ENCODE measurements around the gene IGSF22. TPM values are rescaled to one million over a fixed set of nuclear protein-coding genes. Genes with fewer than 3 reads are reported as not detected.

The IGSF22 gene
- 1 to 10 TPM in 1 of 4 donors, under 1 TPM in 3; 0.27 to 1.3 (median 0.69) TPM for polyA plus RNA-seq
- long read RNA-seq, donor 1, result 0 reads
- long read RNA-seq, donor 2, result 0 reads
- long read RNA-seq, donor 3, result 0 reads
- long read RNA-seq, donor 4, result 0 reads
- long read RNA-seq, donor 5, result 0 reads
- long read RNA-seq, donor 6, result 0 reads
- long read RNA-seq, donor 7, result 0 reads
- long read RNA-seq, donor 8, result 0 reads
- long read RNA-seq, donor 9, result 0 reads
- long read RNA-seq, donor 10, result 0 reads

GRCh38 chr11:18726040-18726439 lies at the start of gene IGSF22:
IGSF22 (minus strand) TSS chr11:18726188; CDS start chr11:18724236, 1,952 bp downstream.
- no peaks in the 10 kb centered on the region for H3K9me3 ChIP-seq (ENCODE audit: control insufficient read depth in 2 of 2, insufficient read depth in 1 of 2, low read depth in 1 of 2, low read length in 1 of 2)
- H3K27me3 ChIP-seq (ENCODE audit: control insufficient read depth in 3 of 3, insufficient read depth in 3 of 3, low read length in 3 of 3), result peaks cover 0 to 5% (median 0%) of the 10 kb centered on the region in 3 donors
- H3K4me1 ChIP-seq (ENCODE audit: control insufficient read depth in 3 of 3, insufficient read depth in 2 of 3, low read depth in 1 of 3, low read length in 2 of 3), result peaks cover 0 to 7% (median 0%) of the 10 kb centered on the region in 3 donors
- no peak within 1 kb of the TSS for H3K27ac ChIP-seq (ENCODE audit: low read depth in 1 of 3, low read length in 2 of 3)
- FAIRE-seq (no peak), DNase-seq (no peak)
- no peak within 1 kb of the TSS for H3K4me3 ChIP-seq (ENCODE audit: low read depth in 1 of 3, low read length in 3 of 3)
- H3K36me3 ChIP-seq (ENCODE audit: control insufficient read depth in 3 of 3, insufficient read depth in 2 of 3, low read depth in 1 of 3, low read length in 3 of 3), result peaks cover 0 to 2% (median 0%) of the 10 kb centered on the region in 3 donors
- WGBS, 3 donors, result 74 to 86% (median 84%) methylated on average over 7 of the region's 7 CpGs

GRCh38 chr11:18774801-18775200 lies 48.8 kb upstream of the IGSF22 start:
- no peak overlapping the region for H3K4me3 ChIP-seq (ENCODE audit: low read depth in 1 of 3, low read length in 3 of 3)
- FAIRE-seq (no peak), DNase-seq (no peak)
- H3K9me3 ChIP-seq (ENCODE audit: control insufficient read depth in 2 of 2, insufficient read depth in 1 of 2, low read depth in 1 of 2, low read length in 1 of 2), result no peaks in the 10 kb centered on the region
- H3K36me3 ChIP-seq (ENCODE audit: control insufficient read depth in 3 of 3, insufficient read depth in 2 of 3, low read depth in 1 of 3, low read length in 3 of 3), result no peaks in the 10 kb centered on the region
- no peak overlapping the region for H3K27ac ChIP-seq (ENCODE audit: low read depth in 1 of 3, low read length in 2 of 3)
- no peaks in the 10 kb centered on the region for H3K27me3 ChIP-seq (ENCODE audit: control insufficient read depth in 3 of 3, insufficient read depth in 3 of 3, low read length in 3 of 3)
- no peaks in the 10 kb centered on the region for H3K4me1 ChIP-seq (ENCODE audit: control insufficient read depth in 3 of 3, insufficient read depth in 2 of 3, low read depth in 1 of 3, low read length in 2 of 3)
- WGBS, 3 donors, result 80 to 85% (median 82%) methylated on average over 7 of the region's 7 CpGs

GRCh38 chr11:18773681-18774080 lies 47.7 kb upstream of the IGSF22 start:
- Histone ChIP-seq H3K27me3 (ENCODE audit: control insufficient read depth in 3 of 3, insufficient read depth in 3 of 3, low read length in 3 of 3) (no peaks in the 10 kb centered on the region), H3K4me1 (ENCODE audit: control insufficient read depth in 3 of 3, insufficient read depth in 2 of 3, low read depth in 1 of 3, low read length in 2 of 3) (no peaks in the 10 kb centered on the region), H3K9me3 (ENCODE audit: control insufficient read depth in 2 of 2, insufficient read depth in 1 of 2, low read depth in 1 of 2, low read length in 1 of 2) (no peaks in the 10 kb centered on the region), H3K27ac (ENCODE audit: low read depth in 1 of 3, low read length in 2 of 3) (no peak overlapping the region), H3K4me3 (ENCODE audit: low read depth in 1 of 3, low read length in 3 of 3) (no peak overlapping the region), H3K36me3 (ENCODE audit: control insufficient read depth in 3 of 3, insufficient read depth in 2 of 3, low read depth in 1 of 3, low read length in 3 of 3) (no peaks in the 10 kb centered on the region)
- FAIRE-seq (no peak), DNase-seq (no peak)
- 68 to 78% (median 75%) methylated on average over 3 of the region's 3 CpGs for WGBS, 3 donors

GRCh38 chr11:18773104-18773503 lies 47.1 kb upstream of the IGSF22 start:
- DNase-seq, result no peak
- FAIRE-seq, result no peak

GRCh38 chr11:18772211-18772610 lies 46.2 kb upstream of the IGSF22 start:
- WGBS, 3 donors, result 67 to 87% (median 72%) methylated on average over 5 of the region's 5 CpGs
- Histone ChIP-seq H3K36me3 (ENCODE audit: control insufficient read depth in 3 of 3, insufficient read depth in 2 of 3, low read depth in 1 of 3, low read length in 3 of 3) (no peaks in the 10 kb centered on the region), H3K27me3 (ENCODE audit: control insufficient read depth in 3 of 3, insufficient read depth in 3 of 3, low read length in 3 of 3) (no peaks in the 10 kb centered on the region), H3K9me3 (ENCODE audit: control insufficient read depth in 2 of 2, insufficient read depth in 1 of 2, low read depth in 1 of 2, low read length in 1 of 2) (no peaks in the 10 kb centered on the region), H3K4me3 (ENCODE audit: low read depth in 1 of 3, low read length in 3 of 3) (no peak overlapping the region), H3K27ac (ENCODE audit: low read depth in 1 of 3, low read length in 2 of 3) (no peak overlapping the region), H3K4me1 (ENCODE audit: control insufficient read depth in 3 of 3, insufficient read depth in 2 of 3, low read depth in 1 of 3, low read length in 2 of 3) (no peaks in the 10 kb centered on the region)
- no peak for DNase-seq
- FAIRE-seq, result no peak

More at GRCh38 chr11:18773104-18773503, 47.1 kb upstream of the IGSF22 start:
- H3K4me1 ChIP-seq (ENCODE audit: control insufficient read depth in 3 of 3, insufficient read depth in 2 of 3, low read depth in 1 of 3, low read length in 2 of 3), result no peaks in the 10 kb centered on the region
- H3K27ac ChIP-seq (ENCODE audit: low read depth in 1 of 3, low read length in 2 of 3), result no peak overlapping the region
- H3K36me3 ChIP-seq (ENCODE audit: control insufficient read depth in 3 of 3, insufficient read depth in 2 of 3, low read depth in 1 of 3, low read length in 3 of 3), result no peaks in the 10 kb centered on the region
- H3K4me3 ChIP-seq (ENCODE audit: low read depth in 1 of 3, low read length in 3 of 3), result no peak overlapping the region
- H3K27me3 ChIP-seq (ENCODE audit: control insufficient read depth in 3 of 3, insufficient read depth in 3 of 3, low read length in 3 of 3), result no peaks in the 10 kb centered on the region
- WGBS, 3 donors, result 73 to 82% (median 79%) methylated on average over 8 of the region's 8 CpGs
- no peaks in the 10 kb centered on the region for H3K9me3 ChIP-seq (ENCODE audit: control insufficient read depth in 2 of 2, insufficient read depth in 1 of 2, low read depth in 1 of 2, low read length in 1 of 2)

- 84 to 88% (median 85%) methylated on average over 13 of the region's 13 CpGs for WGBS, 3 donors
- Histone ChIP-seq H3K27me3 (ENCODE audit: control insufficient read depth in 3 of 3, insufficient read depth in 3 of 3, low read length in 3 of 3) (no peaks in the 10 kb centered on the region), H3K4me1 (ENCODE audit: control insufficient read depth in 3 of 3, insufficient read depth in 2 of 3, low read depth in 1 of 3, low read length in 2 of 3) (no peaks in the 10 kb centered on the region), H3K9me3 (ENCODE audit: control insufficient read depth in 2 of 2, insufficient read depth in 1 of 2, low read depth in 1 of 2, low read length in 1 of 2) (no peaks in the 10 kb centered on the region), H3K4me3 (ENCODE audit: low read depth in 1 of 3, low read length in 3 of 3) (no peak overlapping the region), H3K36me3 (ENCODE audit: control insufficient read depth in 3 of 3, insufficient read depth in 2 of 3, low read depth in 1 of 3, low read length in 3 of 3) (no peaks in the 10 kb centered on the region), H3K27ac (ENCODE audit: low read depth in 1 of 3, low read length in 2 of 3) (no peak overlapping the region)
- DNase-seq, result no peak
- no peak for FAIRE-seq
Measured at GRCh38 chr11:18771266-18772035, 45.5 kb upstream of the IGSF22 start.

GRCh38 chr11:18770479-18771125 lies 44.6 kb upstream of the IGSF22 start:
- DNase-seq (no peak), FAIRE-seq (no peak)
- H3K27ac ChIP-seq (ENCODE audit: low read depth in 1 of 3, low read length in 2 of 3), result no peak overlapping the region
- WGBS, 3 donors, result 67 to 75% (median 72%) methylated on average over 11 of the region's 11 CpGs
- H3K4me1 ChIP-seq (ENCODE audit: control insufficient read depth in 3 of 3, insufficient read depth in 2 of 3, low read depth in 1 of 3, low read length in 2 of 3), result no peaks in the 10 kb centered on the region
- H3K9me3 ChIP-seq (ENCODE audit: control insufficient read depth in 2 of 2, insufficient read depth in 1 of 2, low read depth in 1 of 2, low read length in 1 of 2), result no peaks in the 10 kb centered on the region
- no peaks in the 10 kb centered on the region for H3K27me3 ChIP-seq (ENCODE audit: control insufficient read depth in 3 of 3, insufficient read depth in 3 of 3, low read length in 3 of 3)
- H3K36me3 ChIP-seq (ENCODE audit: control insufficient read depth in 3 of 3, insufficient read depth in 2 of 3, low read depth in 1 of 3, low read length in 3 of 3), result no peaks in the 10 kb centered on the region
- no peak overlapping the region for H3K4me3 ChIP-seq (ENCODE audit: low read depth in 1 of 3, low read length in 3 of 3)

- peak; percentile 47 to 67 for DNase-seq
- FAIRE-seq, result no peak
- WGBS, 3 donors, result 14 to 32% (median 25%) methylated on average over 8 of the region's 8 CpGs
Measured at GRCh38 chr11:18769802-18770456, 43.9 kb upstream of the IGSF22 start.

More at GRCh38 chr11:18769802-18770456, 43.9 kb upstream of the IGSF22 start:
- Histone ChIP-seq H3K36me3 (ENCODE audit: control insufficient read depth in 3 of 3, insufficient read depth in 2 of 3, low read depth in 1 of 3, low read length in 3 of 3) (no peaks in the 10 kb centered on the region), H3K4me1 (ENCODE audit: control insufficient read depth in 3 of 3, insufficient read depth in 2 of 3, low read depth in 1 of 3, low read length in 2 of 3) (no peaks in the 10 kb centered on the region), H3K9me3 (ENCODE audit: control insufficient read depth in 2 of 2, insufficient read depth in 1 of 2, low read depth in 1 of 2, low read length in 1 of 2) (no peaks in the 10 kb centered on the region), H3K27me3 (ENCODE audit: control insufficient read depth in 3 of 3, insufficient read depth in 3 of 3, low read length in 3 of 3) (no peaks in the 10 kb centered on the region), H3K27ac (ENCODE audit: low read depth in 1 of 3, low read length in 2 of 3) (no peak overlapping the region), H3K4me3 (ENCODE audit: low read depth in 1 of 3, low read length in 3 of 3) (no peak overlapping the region)

All from small intestine (tissue), 16 donors.